GM12865 (cell line): ENCODE measurements around the gene SLC25A34.

Source experiments
- DNase-seq: peaks from one replicate; pipeline ENCODE4 v3.0.0; 2010; ENCODE audit warnings: low read depth
- H3K4me3 ChIP-seq: 2 replicates; pipeline ENCODE4 v1.5.1; 2011; ENCODE audit warnings: mild to moderate bottlenecking, low read depth, low read length, control low read depth
- CTCF ChIP-seq: IDR thresholded peaks from 2 replicates; pipeline ENCODE4 v1.5.1; 2011; ENCODE audit warnings: low read length, control low read depth, low read depth, inconsistent platforms; ENCODE audit not compliant: insufficient read depth; ENCODE audit errors: missing control alignments

The SLC25A34 gene

GRCh38 chr1:15736038-15736891 is at the start of gene SLC25A34:
Gene SLC25A34 (plus strand): TSS chr1:15736258. CDS start chr1:15736486, 228 bp downstream.
- TF ChIP-seq CTCF: no peak
- no peak for DNase-seq
- no peak within 1 kb of the TSS for H3K4me3 ChIP-seq

- TF ChIP-seq CTCF: no peak
These were observed 48.6 kb upstream of the SLC25A34 start for GRCh38 chr1:15687446-15687845.

GRCh38 chr1:15690317-15690716 is 45.7 kb upstream of the SLC25A34 start:
- DNase-seq: no peak
- TF ChIP-seq CTCF: no peak

More at GRCh38 chr1:15687446-15687845, 48.6 kb upstream of the SLC25A34 start:
- no peak for DNase-seq
- no peak overlapping the region for H3K4me3 ChIP-seq

GRCh38 chr1:15691434-15692032 is 44.5 kb upstream of the SLC25A34 start:
- H3K4me3 ChIP-seq: no peak overlapping the region
- no peak for DNase-seq
- no peak for TF ChIP-seq CTCF

More at GRCh38 chr1:15690317-15690716, 45.7 kb upstream of the SLC25A34 start:
- H3K4me3 ChIP-seq: no peak overlapping the region

- H3K4me3 ChIP-seq: no peak overlapping the region
- TF ChIP-seq CTCF: no peak
- no peak for DNase-seq
These were observed 43.9 kb upstream of the SLC25A34 start for GRCh38 chr1:15692121-15692682.

GRCh38 chr1:15693371-15693770 is 42.7 kb upstream of the SLC25A34 start:
- no peak for DNase-seq
- TF ChIP-seq CTCF: no peak
- H3K4me3 ChIP-seq: no peak overlapping the region
